Pericardium fibroblast (primary cell): ENCODE measurements around the gene DCUN1D4. TPM values are rescaled to one million over a fixed set of nuclear protein-coding genes. Genes with fewer than 3 reads are reported as not detected.

ENCODE experiments used
- total RNA-seq: library from RNA; depleted of rRNA; stranded (reverse); fragments of >200 nt; gene quantifications from 2 replicates; pipeline ENCODE4 v1.2.3, GENCODE V29; 2015

The DCUN1D4 gene
- total RNA-seq = 18.0 and 22.1 TPM in 2 replicates

DNA sequence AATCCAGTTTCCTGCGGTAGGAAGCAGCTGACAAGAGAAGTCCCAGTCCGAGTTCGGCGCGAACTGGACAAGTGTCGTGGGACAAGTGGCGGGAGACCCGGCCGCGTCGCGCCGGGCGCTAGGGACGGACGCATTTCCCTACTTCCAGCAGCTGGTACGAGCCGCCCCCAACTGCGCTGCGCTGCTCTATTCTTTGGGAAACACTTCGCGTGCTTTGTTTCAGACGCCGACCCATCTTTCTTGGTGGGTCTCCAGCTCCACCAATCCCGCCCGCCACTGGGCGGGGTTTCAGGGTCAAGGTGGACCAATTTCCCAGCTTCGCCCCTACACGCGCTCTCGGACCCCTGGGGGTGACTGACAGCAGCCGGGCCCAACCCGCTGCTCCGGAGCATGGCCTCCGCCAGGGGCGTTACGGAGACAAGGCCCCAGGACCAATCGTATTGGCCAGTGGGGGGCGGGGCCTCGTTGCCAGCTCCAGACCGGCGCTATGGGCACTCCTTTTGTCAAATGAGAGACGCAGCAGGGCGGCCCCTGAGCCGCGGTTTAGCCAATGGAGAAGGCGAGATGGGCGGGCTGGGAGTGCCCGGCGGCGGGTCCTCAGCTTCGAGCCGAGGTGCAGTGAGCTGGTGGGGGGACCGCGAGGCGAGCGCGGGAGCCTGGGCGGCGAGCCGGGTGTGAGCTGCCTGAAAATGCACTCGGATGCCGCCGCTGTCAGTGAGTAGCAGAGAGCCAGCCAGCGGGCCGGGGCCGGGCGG, at the start of gene DCUN1D4:
Gene DCUN1D4, plus strand, starts transcription at position 600 of the 755 bp plus-strand sequence. Its CDS starts 90 bp downstream, at position 690.

Other genes with a start within 250 kb of the DCUN1D4 start
- under 0.01 TPM in 1 of 2 replicates, not detected in the other for gene LRRC66, start 177.2 kb downstream of the DCUN1D4 start, total RNA-seq
- gene SGCB, start 195.1 kb downstream of the DCUN1D4 start, total RNA-seq = 14.1 and 18.2 TPM in 2 replicates
- 2.9 and 7.7 TPM in 2 replicates for gene SPATA18, start 208.2 kb downstream of the DCUN1D4 start, total RNA-seq